Memory B cell (primary cell): ENCODE measurements around the gene CSNK1E.
A peak's percentile ranks its signal among the peaks of the same experiment; 100 is the strongest.

ENCODE experiments used
- ATAC-seq: fragments of 150-1000 bp; cut with Tn5 transposase; 2 replicates; pipeline ENCODE4 v1.10.0; 2021; ENCODE audit warnings: low read depth, mild to moderate bottlenecking, moderate library complexity
- DNase-seq, 2 donors: peaks; one replicate each; pipeline ENCODE4 v3.0.0; 2022; ENCODE audit warnings: low spot score in 2 of 2
- H3K27ac Mint-ChIP-seq: one replicate; pipeline ENCODE4 v1.8.0; 2022; ENCODE audit warnings: mild to moderate bottlenecking, moderate library complexity, mixed read lengths
- H3K27me3 Mint-ChIP-seq: one replicate; pipeline ENCODE4 v1.8.0; 2022; ENCODE audit warnings: mixed read lengths
- H3K36me3 Mint-ChIP-seq: one replicate; pipeline ENCODE4 v1.8.0; 2022; ENCODE audit warnings: mild to moderate bottlenecking, mixed read lengths
- H3K4me1 Mint-ChIP-seq: one replicate; pipeline ENCODE4 v1.8.0; 2022; ENCODE audit warnings: mixed read lengths
- H3K4me3 Mint-ChIP-seq: one replicate; pipeline ENCODE4 v1.8.0; 2022; ENCODE audit warnings: mild to moderate bottlenecking, moderate library complexity, mixed read lengths
- H3K9me3 Mint-ChIP-seq: one replicate; pipeline ENCODE4 v1.8.0; 2022; ENCODE audit warnings: mixed read lengths

Gene CSNK1E

GRCh38 chr22:38267086-38267485 lies 50.1 kb downstream of the CSNK1E start:
- no peaks in the 10 kb centered on the region for H3K27me3 Mint-ChIP-seq
- H3K4me3 Mint-ChIP-seq = no peak overlapping the region
- H3K4me1 Mint-ChIP-seq = peaks cover 18% of the 10 kb centered on the region
- no peak overlapping the region for H3K27ac Mint-ChIP-seq
- ATAC-seq (peak; percentile 50), DNase-seq (no peak)
- no peaks in the 10 kb centered on the region for H3K9me3 Mint-ChIP-seq
- H3K36me3 Mint-ChIP-seq = no peaks in the 10 kb centered on the region

- no peak overlapping the region for H3K4me3 Mint-ChIP-seq
- H3K9me3 Mint-ChIP-seq = no peaks in the 10 kb centered on the region
- ATAC-seq (no peak), DNase-seq (no peak)
- no peaks in the 10 kb centered on the region for H3K36me3 Mint-ChIP-seq
- H3K27ac Mint-ChIP-seq = no peak overlapping the region
- peaks cover 19% of the 10 kb centered on the region for H3K4me1 Mint-ChIP-seq
- no peaks in the 10 kb centered on the region for H3K27me3 Mint-ChIP-seq
Measured at GRCh38 chr22:38266120-38266519, 51.1 kb downstream of the CSNK1E start.

GRCh38 chr22:38264322-38264843 lies 52.9 kb downstream of the CSNK1E start:
- H3K27ac Mint-ChIP-seq = no peak overlapping the region
- H3K4me3 Mint-ChIP-seq = no peak overlapping the region
- no peak for ATAC-seq
- peaks cover 26% of the 10 kb centered on the region for H3K4me1 Mint-ChIP-seq
- no peak for DNase-seq
- H3K36me3 Mint-ChIP-seq = no peaks in the 10 kb centered on the region
- no peaks in the 10 kb centered on the region for H3K9me3 Mint-ChIP-seq
- no peaks in the 10 kb centered on the region for H3K27me3 Mint-ChIP-seq

- peak; percentile 32 to 42 for DNase-seq
Measured at GRCh38 chr22:38262051-38262795, 55.0 kb downstream of the CSNK1E start.

GRCh38 chr22:38260761-38261681 lies 56.2 kb downstream of the CSNK1E start:
- peak overlapping the region; percentile 72 for H3K4me3 Mint-ChIP-seq
- H3K9me3 Mint-ChIP-seq = no peaks in the 10 kb centered on the region
- H3K27ac Mint-ChIP-seq = peak overlapping the region; percentile 98
- no peaks in the 10 kb centered on the region for H3K36me3 Mint-ChIP-seq
- no peaks in the 10 kb centered on the region for H3K27me3 Mint-ChIP-seq
- DNase-seq (no peak), ATAC-seq (peak; percentile 34)
- H3K4me1 Mint-ChIP-seq = peaks cover 26% of the 10 kb centered on the region

More at GRCh38 chr22:38262051-38262795, 55.0 kb downstream of the CSNK1E start:
- H3K36me3 Mint-ChIP-seq = no peaks in the 10 kb centered on the region
- no peaks in the 10 kb centered on the region for H3K9me3 Mint-ChIP-seq
- H3K27ac Mint-ChIP-seq = peak overlapping the region; percentile 81
- no peaks in the 10 kb centered on the region for H3K27me3 Mint-ChIP-seq
- H3K4me1 Mint-ChIP-seq = peaks cover 26% of the 10 kb centered on the region
- no peak overlapping the region for H3K4me3 Mint-ChIP-seq
- peak; percentile 27 for ATAC-seq

- Mint-ChIP-seq H3K27ac (peak overlapping the region; percentile 28), H3K9me3 (no peaks in the 10 kb centered on the region), H3K27me3 (no peaks in the 10 kb centered on the region), H3K4me3 (peak overlapping the region; percentile 22), H3K36me3 (no peaks in the 10 kb centered on the region), H3K4me1 (peaks cover 24% of the 10 kb centered on the region)
- DNase-seq = no peak
- ATAC-seq = no peak
Measured at GRCh38 chr22:38259370-38259769, 57.9 kb downstream of the CSNK1E start.

GRCh38 chr22:38258895-38259294 lies 58.3 kb downstream of the CSNK1E start:
- H3K27ac Mint-ChIP-seq = peak overlapping the region; percentile 28
- no peak for DNase-seq
- H3K4me1 Mint-ChIP-seq = peaks cover 24% of the 10 kb centered on the region
- ATAC-seq = no peak
- no peaks in the 10 kb centered on the region for H3K36me3 Mint-ChIP-seq
- H3K9me3 Mint-ChIP-seq = no peaks in the 10 kb centered on the region
- H3K4me3 Mint-ChIP-seq = no peak overlapping the region
- no peaks in the 10 kb centered on the region for H3K27me3 Mint-ChIP-seq

GRCh38 chr22:38257650-38258250 lies 59.5 kb downstream of the CSNK1E start:
- ATAC-seq (no peak), DNase-seq (no peak)
- Mint-ChIP-seq H3K36me3 (no peaks in the 10 kb centered on the region), H3K4me3 (no peak overlapping the region), H3K27me3 (no peaks in the 10 kb centered on the region), H3K27ac (no peak overlapping the region), H3K4me1 (peaks cover 21% of the 10 kb centered on the region), H3K9me3 (no peaks in the 10 kb centered on the region)

- Mint-ChIP-seq H3K27ac (no peak overlapping the region), H3K27me3 (no peaks in the 10 kb centered on the region), H3K4me1 (peaks cover 19% of the 10 kb centered on the region), H3K36me3 (no peaks in the 10 kb centered on the region), H3K4me3 (no peak overlapping the region), H3K9me3 (no peaks in the 10 kb centered on the region)
- no peak for DNase-seq
- ATAC-seq = no peak
Measured at GRCh38 chr22:38257181-38257580, 60.1 kb downstream of the CSNK1E start.

GRCh38 chr22:38255697-38256096 lies 61.5 kb downstream of the CSNK1E start:
- no peak overlapping the region for H3K27ac Mint-ChIP-seq
- H3K27me3 Mint-ChIP-seq = no peaks in the 10 kb centered on the region
- H3K4me3 Mint-ChIP-seq = no peak overlapping the region
- DNase-seq (no peak), ATAC-seq (no peak)
- no peaks in the 10 kb centered on the region for H3K9me3 Mint-ChIP-seq
- peaks cover 10% of the 10 kb centered on the region for H3K4me1 Mint-ChIP-seq
- peaks cover 2% of the 10 kb centered on the region for H3K36me3 Mint-ChIP-seq

GRCh38 chr22:38251341-38251692 lies 65.9 kb downstream of the CSNK1E start:
- no peaks in the 10 kb centered on the region for H3K27me3 Mint-ChIP-seq
- peaks cover 16% of the 10 kb centered on the region for H3K36me3 Mint-ChIP-seq
- no peaks in the 10 kb centered on the region for H3K9me3 Mint-ChIP-seq
- no peak overlapping the region for H3K27ac Mint-ChIP-seq
- no peak for ATAC-seq
- no peak for DNase-seq
- peaks cover 17% of the 10 kb centered on the region for H3K4me1 Mint-ChIP-seq
- H3K4me3 Mint-ChIP-seq = no peak overlapping the region

GRCh38 chr22:38250643-38251340 lies 66.4 kb downstream of the CSNK1E start:
- no peaks in the 10 kb centered on the region for H3K27me3 Mint-ChIP-seq
- no peaks in the 10 kb centered on the region for H3K9me3 Mint-ChIP-seq
- no peak for ATAC-seq
- H3K4me1 Mint-ChIP-seq = peaks cover 18% of the 10 kb centered on the region
- no peak for DNase-seq
- H3K27ac Mint-ChIP-seq = no peak overlapping the region
- no peak overlapping the region for H3K4me3 Mint-ChIP-seq
- H3K36me3 Mint-ChIP-seq = peaks cover 17% of the 10 kb centered on the region

GRCh38 chr22:38249803-38250642 lies 67.2 kb downstream of the CSNK1E start:
- H3K36me3 Mint-ChIP-seq = peaks cover 17% of the 10 kb centered on the region
- no peak overlapping the region for H3K27ac Mint-ChIP-seq
- H3K9me3 Mint-ChIP-seq = no peaks in the 10 kb centered on the region
- peaks cover 16% of the 10 kb centered on the region for H3K4me1 Mint-ChIP-seq
- DNase-seq = no peak
- H3K4me3 Mint-ChIP-seq = no peak overlapping the region
- ATAC-seq = no peak
- no peaks in the 10 kb centered on the region for H3K27me3 Mint-ChIP-seq
